HG03575 (cell line): Measurements from ENCODE around the gene CNOT1.
"Not testable (repeated sequence)": the region's sequence is repeated elsewhere in the genome, so short reads cannot be mapped to it uniquely, and the experiment has no call there.

ENCODE experiments used
- ATAC-seq: cut with Tn5 transposase; IDR thresholded peaks from one replicate; pipeline ENCODE4 v1.9.1; 2021; ENCODE audit not compliant: unreplicated experiment, insufficient number of reproducible peaks, low FRiP score; ENCODE audit errors: extremely low read depth

CNOT1 gene

DNA sequence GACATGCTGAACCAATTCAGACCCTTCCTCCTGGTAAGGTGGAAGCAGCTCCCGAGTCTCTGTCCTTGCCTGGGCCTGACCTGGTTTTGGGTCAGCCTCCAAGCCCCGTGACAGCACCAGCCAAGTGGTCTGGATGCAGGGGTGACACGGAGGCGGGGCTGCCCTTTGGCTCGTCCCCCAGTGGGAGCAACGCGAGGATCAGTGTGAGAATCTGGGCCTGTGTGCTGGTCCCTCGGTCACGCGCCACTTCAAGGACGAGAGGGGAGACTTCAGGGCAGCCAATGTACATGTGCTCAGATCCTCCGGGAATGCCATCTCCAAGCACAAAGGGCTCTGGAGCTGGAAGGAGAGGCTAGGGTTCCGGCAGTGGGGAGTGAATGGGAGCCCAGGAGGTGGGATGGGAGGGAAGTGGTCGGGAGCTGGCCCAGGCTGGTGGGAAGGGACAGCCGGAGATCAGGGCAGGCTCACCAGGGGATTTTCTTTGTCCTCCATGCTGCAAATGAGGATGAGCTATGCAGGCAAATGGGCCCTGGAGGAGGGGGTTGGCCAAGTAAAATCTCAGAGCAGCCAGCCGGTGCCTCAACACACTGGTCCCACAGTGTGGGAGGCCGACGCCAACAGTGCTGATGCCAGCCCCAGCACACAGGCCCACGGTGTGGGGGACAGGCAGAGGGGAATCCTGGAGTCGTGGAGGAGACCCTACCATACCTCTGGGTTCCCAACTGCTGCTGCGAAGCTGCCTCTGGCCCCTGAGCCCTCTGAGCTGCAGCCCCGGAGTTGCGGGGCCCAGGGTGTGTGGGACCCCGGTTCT is 133.9 kb downstream of the CNOT1 start:
- no peak for ATAC-seq

DNA sequence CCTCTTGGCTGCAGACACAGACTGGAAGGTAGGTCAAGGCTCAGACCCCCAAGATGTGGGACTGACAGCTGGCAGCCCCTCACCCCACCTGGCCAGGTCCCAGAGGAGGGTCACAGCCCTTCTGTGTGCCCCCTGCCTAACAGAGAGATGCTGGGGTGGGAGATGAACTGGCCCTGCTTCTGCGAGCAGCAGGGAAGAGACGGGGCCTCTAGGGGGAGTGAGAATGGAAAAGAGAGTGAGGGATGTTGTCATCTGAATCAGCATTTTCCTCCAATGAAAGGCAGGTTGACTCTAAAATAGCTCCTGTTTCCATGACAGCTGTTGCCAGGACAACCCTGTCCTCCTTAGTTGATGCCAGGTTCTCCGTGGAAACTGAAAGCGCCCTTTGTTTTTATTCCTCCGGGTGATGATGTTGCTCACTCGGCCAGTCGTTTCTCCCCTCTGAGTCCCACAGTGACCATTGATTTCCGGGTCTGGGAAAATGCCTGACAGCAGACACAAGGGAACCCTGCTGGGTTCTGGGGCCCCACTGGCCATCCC is 134.6 kb downstream of the CNOT1 start:
- ATAC-seq: peak; percentile 36

- no peak for ATAC-seq
Measured at GRCh38 chr16:58493756-58494431, 135.7 kb downstream of the CNOT1 start.

- ATAC-seq: no peak
Measured at GRCh38 chr16:58492735-58493134, 136.9 kb downstream of the CNOT1 start.

GRCh38 chr16:58492066-58492465 is 137.6 kb downstream of the CNOT1 start:
- no peak for ATAC-seq

- ATAC-seq: not testable (repeated sequence)
Measured at GRCh38 chr16:58490539-58490938, 139.1 kb downstream of the CNOT1 start.

DNA sequence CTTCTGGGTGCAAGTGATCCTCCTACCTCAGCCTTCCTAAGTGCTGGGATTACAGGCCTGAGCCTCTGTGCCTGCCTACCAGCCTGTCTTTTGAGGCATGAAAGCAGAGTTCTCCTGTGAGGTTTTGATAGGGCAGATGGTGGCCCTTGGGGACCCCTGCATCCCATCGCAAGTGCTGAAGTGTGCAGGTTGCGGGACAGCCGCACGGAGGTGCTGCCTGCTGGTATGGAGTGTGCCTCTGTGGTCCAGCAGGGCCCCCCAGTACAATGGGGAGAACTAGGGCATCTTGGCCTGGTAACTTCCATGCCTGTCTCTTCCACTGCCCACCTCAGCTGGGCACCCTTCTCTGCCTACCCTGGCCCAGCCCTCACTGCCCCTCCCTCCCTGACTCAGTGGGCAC is 139.6 kb downstream of the CNOT1 start:
- no peak for ATAC-seq

DNA sequence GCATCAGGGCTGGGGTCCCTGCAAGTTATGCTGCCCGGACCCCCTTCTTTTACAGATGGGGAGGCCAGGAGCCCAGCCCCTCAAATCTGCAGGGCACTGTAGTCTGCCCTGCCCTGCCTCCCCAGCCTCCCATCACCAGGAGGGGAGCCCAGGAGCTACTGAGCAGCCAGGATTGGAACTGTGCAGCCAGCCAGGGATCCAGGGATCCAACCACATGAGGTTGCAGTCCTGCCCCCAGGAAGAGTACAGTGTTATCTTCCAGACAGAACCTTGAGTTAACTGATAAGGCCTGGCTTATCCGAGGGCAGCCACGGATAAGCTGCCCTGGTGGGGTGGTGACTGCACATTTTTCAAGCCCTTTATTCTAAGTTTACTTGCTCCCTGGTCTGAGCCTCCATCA is 141.1 kb downstream of the CNOT1 start:
- no peak for ATAC-seq

DNA sequence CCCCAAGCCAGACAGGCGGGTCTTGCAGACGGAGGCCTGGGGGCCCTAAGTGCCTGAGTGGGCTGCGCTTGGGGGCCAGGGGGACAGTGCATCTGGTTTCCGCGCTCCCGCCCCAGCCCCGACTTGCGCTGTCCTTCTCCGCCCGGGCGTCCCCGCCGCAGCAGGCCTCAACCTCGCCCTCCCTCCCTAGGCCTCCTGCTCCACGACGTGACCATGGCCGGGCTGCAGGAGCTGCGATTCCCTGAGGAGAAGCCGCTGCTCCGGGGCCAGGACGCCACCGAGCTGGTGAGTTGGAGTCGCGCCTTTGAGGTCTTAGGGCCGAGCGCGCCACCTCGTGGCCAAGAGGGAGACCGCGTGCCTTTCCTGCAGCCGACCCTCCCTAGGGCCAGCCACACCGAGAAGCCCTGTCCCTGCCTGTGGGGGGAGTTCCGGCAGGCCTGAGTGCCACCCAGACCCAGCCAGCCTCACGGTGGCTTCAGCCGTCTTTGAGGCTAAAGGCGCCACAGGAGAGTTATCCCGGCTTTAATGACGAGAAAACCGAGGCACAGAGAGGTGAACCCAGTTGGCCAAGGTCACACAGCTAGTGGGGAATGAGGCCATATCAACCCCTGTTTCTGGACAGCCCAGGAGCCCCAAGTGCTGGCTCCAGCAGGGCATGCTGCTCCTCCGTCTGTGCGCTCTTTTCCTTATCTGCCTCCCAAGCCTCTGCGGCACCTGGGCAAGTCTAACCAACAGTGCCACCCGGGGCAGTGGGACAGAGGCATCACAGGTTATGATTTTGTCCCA is 141.9 kb downstream of the CNOT1 start:
- ATAC-seq: no peak

- no peak for ATAC-seq
Measured at GRCh38 chr16:58485184-58485887, 144.3 kb downstream of the CNOT1 start.

- no peak for ATAC-seq
Measured at GRCh38 chr16:58481931-58482330, 147.7 kb downstream of the CNOT1 start.

DNA sequence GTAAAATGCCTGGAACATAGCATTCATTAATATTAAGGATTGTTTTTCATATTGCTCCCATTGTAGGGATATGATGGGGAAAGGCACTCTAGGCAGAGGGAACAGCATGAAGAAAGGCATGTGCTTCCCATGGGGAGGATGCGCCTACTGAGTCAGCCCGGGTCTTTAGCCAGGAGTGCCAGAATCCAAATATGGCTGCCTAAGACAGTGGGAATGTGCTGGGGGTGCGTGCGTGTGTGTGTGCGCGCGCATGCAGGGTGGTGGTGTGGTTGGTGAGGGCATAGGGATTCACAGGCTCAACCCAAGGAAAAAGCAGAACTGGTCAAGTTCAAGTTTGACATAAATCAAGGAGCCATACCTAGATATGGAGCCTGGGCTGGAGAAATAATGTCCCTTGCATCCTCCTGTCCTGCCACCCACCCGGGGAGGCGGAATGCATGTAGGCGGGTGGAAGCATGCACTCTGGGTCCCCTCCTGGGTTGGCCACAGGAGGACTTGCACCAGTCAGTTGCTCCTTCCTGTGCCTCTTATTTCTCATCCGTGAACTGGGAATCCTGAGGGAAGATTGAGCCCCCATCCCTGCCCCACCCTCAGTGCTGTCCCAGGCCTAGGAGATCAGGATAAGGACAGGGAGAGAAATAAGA is 148.3 kb downstream of the CNOT1 start:
- ATAC-seq: no peak

DNA sequence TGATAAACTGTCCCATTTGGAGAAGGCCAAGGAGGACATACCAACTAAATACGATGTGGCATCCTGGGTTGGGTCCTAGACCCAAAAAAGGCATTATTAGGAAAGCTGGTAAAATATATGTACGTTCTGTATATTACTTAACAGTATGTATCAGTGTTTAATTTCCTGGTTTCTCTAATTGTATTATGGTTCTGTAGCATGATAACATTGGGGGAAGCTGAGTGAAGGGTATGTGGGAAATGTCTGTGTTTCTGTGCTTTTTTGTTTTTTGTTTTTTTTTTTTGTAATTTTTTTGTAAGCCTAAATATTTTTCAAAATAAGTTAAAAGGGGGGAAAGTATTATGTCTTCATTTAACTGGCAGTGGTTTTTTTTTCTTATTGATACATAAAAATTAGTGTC is 151.2 kb downstream of the CNOT1 start:
- ATAC-seq: no peak

- no peak for ATAC-seq
Measured at GRCh38 chr16:58476791-58477190, 152.8 kb downstream of the CNOT1 start.

- ATAC-seq: no peak
Measured at GRCh38 chr16:58475091-58475619, 154.5 kb downstream of the CNOT1 start.

GRCh38 chr16:58474296-58474695 is 155.3 kb downstream of the CNOT1 start:
- no peak for ATAC-seq

GRCh38 chr16:58472827-58473226 is 156.8 kb downstream of the CNOT1 start:
- no peak for ATAC-seq

DNA sequence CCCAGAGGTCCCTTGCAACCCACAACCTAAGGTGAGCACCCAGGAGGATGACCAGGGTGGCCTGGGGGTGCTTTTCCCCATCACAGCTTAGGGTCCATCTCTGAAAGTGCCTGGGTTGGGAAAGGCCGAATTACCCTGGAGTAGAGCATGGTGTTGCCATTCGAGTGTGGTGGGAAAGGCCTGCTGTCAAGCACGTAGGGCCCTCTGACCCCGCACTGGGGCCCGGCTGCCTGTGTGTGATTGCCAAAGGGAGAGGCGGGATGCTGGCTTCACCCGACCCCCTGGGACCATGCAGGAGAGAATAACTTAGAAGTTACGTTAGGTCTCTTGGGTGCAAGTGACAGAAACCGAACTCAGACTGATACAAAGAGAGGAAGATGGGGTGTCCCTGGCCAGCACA is 157.4 kb downstream of the CNOT1 start:
- ATAC-seq: no peak
